ENCODE data around the gene SENP5.
A peak's percentile ranks its signal among the peaks of the same experiment; 100 is the strongest.
"Not testable (repeated sequence)": the region's sequence is repeated elsewhere in the genome, so short reads cannot be mapped to it uniquely, and the experiment has no call there.

The SENP5 gene

GRCh38 chr3:196931828-196932587 is 64.3 kb downstream of the SENP5 start:
- Histone ChIP-seq H3K4me1 (ENCODE audit: control insufficient read depth, insufficient read depth, low read length) (no peaks in the 10 kb centered on the region), H3K9ac (ENCODE audit: low read length) (no peak overlapping the region), H3K4me3 (ENCODE audit: low read length) (no peak overlapping the region), H3K27me3 (ENCODE audit: control insufficient read depth, insufficient read depth, low read length) (no peaks in the 10 kb centered on the region), H3K9me3 (ENCODE audit: control insufficient read depth, low read length) (no peaks in the 10 kb centered on the region), H3K36me3 (ENCODE audit: control insufficient read depth, insufficient read depth, low read length) (peaks cover 10% of the 10 kb centered on the region)

DNA sequence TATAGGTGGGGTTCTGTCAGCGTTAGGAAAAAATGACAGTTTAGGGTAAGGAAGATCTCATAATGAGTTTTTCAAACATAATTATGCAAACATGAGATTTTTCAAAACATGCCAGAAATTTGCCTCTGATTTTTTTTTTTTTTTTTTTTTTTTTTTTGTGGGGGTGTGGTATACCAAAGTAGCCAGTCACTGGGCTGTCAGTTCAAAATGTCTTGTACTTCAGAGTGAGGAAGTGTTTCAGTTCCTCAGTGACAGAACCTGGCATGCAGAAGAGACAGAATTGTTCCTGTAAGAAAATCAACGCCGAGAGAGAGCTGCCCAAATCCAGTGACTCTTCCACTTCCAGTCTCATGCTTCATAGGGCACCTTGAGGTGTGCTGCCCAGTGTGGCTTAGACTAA is 64.9 kb downstream of the SENP5 start:
- Histone ChIP-seq H3K36me3 (ENCODE audit: control insufficient read depth, insufficient read depth, low read length) (peaks cover 10% of the 10 kb centered on the region), H3K9ac (ENCODE audit: low read length) (no peak overlapping the region), H3K4me3 (ENCODE audit: low read length) (no peak overlapping the region), H3K4me1 (ENCODE audit: control insufficient read depth, insufficient read depth, low read length) (no peaks in the 10 kb centered on the region), H3K27me3 (ENCODE audit: control insufficient read depth, insufficient read depth, low read length) (no peaks in the 10 kb centered on the region), H3K9me3 (ENCODE audit: control insufficient read depth, low read length) (no peaks in the 10 kb centered on the region)

- H3K27me3 ChIP-seq (ENCODE audit: control insufficient read depth, insufficient read depth, low read length) = no peaks in the 10 kb centered on the region
- H3K9me3 ChIP-seq (ENCODE audit: control insufficient read depth, low read length) = no peaks in the 10 kb centered on the region
- H3K9ac ChIP-seq (ENCODE audit: low read length) = no peak overlapping the region
- no peak overlapping the region for H3K4me3 ChIP-seq (ENCODE audit: low read length)
- no peaks in the 10 kb centered on the region for H3K4me1 ChIP-seq (ENCODE audit: control insufficient read depth, insufficient read depth, low read length)
- peaks cover 16% of the 10 kb centered on the region for H3K36me3 ChIP-seq (ENCODE audit: control insufficient read depth, insufficient read depth, low read length)
Measured at GRCh38 chr3:196936288-196936687, 68.6 kb downstream of the SENP5 start.

- Histone ChIP-seq H3K27me3 (ENCODE audit: control insufficient read depth, insufficient read depth, low read length) (no peaks in the 10 kb centered on the region), H3K4me3 (ENCODE audit: low read length) (no peak overlapping the region), H3K4me1 (ENCODE audit: control insufficient read depth, insufficient read depth, low read length) (peaks cover 2% of the 10 kb centered on the region), H3K36me3 (ENCODE audit: control insufficient read depth, insufficient read depth, low read length) (peaks cover 16% of the 10 kb centered on the region), H3K9me3 (ENCODE audit: control insufficient read depth, low read length) (no peaks in the 10 kb centered on the region), H3K9ac (ENCODE audit: low read length) (no peak overlapping the region)
Measured at GRCh38 chr3:196938124-196938523, 70.4 kb downstream of the SENP5 start.

GRCh38 chr3:196938576-196938975 is 70.9 kb downstream of the SENP5 start:
- no peak overlapping the region for H3K4me3 ChIP-seq (ENCODE audit: low read length)
- peaks cover 6% of the 10 kb centered on the region for H3K4me1 ChIP-seq (ENCODE audit: control insufficient read depth, insufficient read depth, low read length)
- H3K9me3 ChIP-seq (ENCODE audit: control insufficient read depth, low read length) = no peaks in the 10 kb centered on the region
- peaks cover 16% of the 10 kb centered on the region for H3K36me3 ChIP-seq (ENCODE audit: control insufficient read depth, insufficient read depth, low read length)
- no peak overlapping the region for H3K9ac ChIP-seq (ENCODE audit: low read length)
- H3K27me3 ChIP-seq (ENCODE audit: control insufficient read depth, insufficient read depth, low read length) = no peaks in the 10 kb centered on the region

- peak overlapping the region; percentile 88 for H3K4me3 ChIP-seq (ENCODE audit: low read length)
- no peaks in the 10 kb centered on the region for H3K27me3 ChIP-seq (ENCODE audit: control insufficient read depth, insufficient read depth, low read length)
- peak overlapping the region; percentile 90 for H3K9ac ChIP-seq (ENCODE audit: low read length)
- peaks cover 8% of the 10 kb centered on the region for H3K36me3 ChIP-seq (ENCODE audit: control insufficient read depth, insufficient read depth, low read length)
- no peaks in the 10 kb centered on the region for H3K9me3 ChIP-seq (ENCODE audit: control insufficient read depth, low read length)
- H3K4me1 ChIP-seq (ENCODE audit: control insufficient read depth, insufficient read depth, low read length) = peaks cover 9% of the 10 kb centered on the region
Measured at GRCh38 chr3:196941729-196942225, 74.1 kb downstream of the SENP5 start.

GRCh38 chr3:196942226-196942914 is 74.7 kb downstream of the SENP5 start, which contains the start of gene NCBP2:
TSS of gene NCBP2 (minus strand) at chr3:196942528. CDS start at chr3:196942503, 25 bp downstream.
- Histone ChIP-seq H3K9me3 (ENCODE audit: control insufficient read depth, low read length) (no peaks in the 10 kb centered on the region), H3K4me1 (ENCODE audit: control insufficient read depth, insufficient read depth, low read length) (peaks cover 9% of the 10 kb centered on the region), H3K9ac (ENCODE audit: low read length) (peak within 1 kb of the TSS; percentile 90), H3K4me3 (ENCODE audit: low read length) (peak within 1 kb of the TSS; percentile 88), H3K36me3 (ENCODE audit: control insufficient read depth, insufficient read depth, low read length) (peaks cover 6% of the 10 kb centered on the region), H3K27me3 (ENCODE audit: control insufficient read depth, insufficient read depth, low read length) (no peaks in the 10 kb centered on the region)

GRCh38 chr3:196942915-196943277 is 75.2 kb downstream of the SENP5 start:
- Histone ChIP-seq H3K9me3 (ENCODE audit: control insufficient read depth, low read length) (no peaks in the 10 kb centered on the region), H3K36me3 (ENCODE audit: control insufficient read depth, insufficient read depth, low read length) (peaks cover 6% of the 10 kb centered on the region), H3K27me3 (ENCODE audit: control insufficient read depth, insufficient read depth, low read length) (no peaks in the 10 kb centered on the region), H3K9ac (ENCODE audit: low read length) (peak overlapping the region; percentile 90), H3K4me1 (ENCODE audit: control insufficient read depth, insufficient read depth, low read length) (peaks cover 9% of the 10 kb centered on the region), H3K4me3 (ENCODE audit: low read length) (peak overlapping the region; percentile 74)

DNA sequence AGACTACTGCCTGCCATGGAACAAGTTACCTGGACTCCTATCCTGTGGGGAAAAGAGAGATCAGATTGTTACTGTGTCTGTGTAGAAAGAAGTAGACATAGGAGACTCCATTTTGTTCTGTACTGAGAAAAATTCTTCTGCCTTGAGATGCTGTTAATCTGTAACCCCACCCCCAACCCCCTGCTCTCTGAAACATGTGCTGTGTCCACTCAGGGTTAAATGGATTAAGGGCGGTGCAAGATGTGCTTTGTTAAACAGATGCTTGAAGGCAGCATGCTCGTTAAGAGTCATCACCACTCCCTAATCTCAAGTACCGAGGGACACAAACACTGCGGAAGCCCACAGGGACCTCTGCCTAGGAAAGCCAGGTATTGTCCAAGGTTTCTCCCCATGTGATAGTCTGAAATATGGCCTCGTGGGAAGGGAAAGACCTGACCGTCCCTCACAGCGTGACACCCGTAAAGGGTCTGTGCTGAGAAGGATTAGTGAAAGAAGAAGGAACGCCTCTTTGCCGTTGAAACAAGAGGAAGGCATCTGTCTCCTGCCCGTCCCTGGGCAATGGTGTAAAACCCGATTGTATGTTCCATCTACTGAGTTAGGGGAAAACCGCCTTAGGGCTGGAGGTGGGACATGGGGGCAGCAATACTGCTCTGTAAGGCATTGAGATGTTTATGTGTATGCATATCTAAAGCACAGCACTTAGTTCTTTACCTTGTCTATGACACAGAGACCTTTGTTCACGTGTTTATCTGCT is 76.5 kb downstream of the SENP5 start:
- H3K36me3 ChIP-seq (ENCODE audit: control insufficient read depth, insufficient read depth, low read length); H3K9me3 ChIP-seq (ENCODE audit: control insufficient read depth, low read length); H3K9ac ChIP-seq (ENCODE audit: low read length); H3K27me3 ChIP-seq (ENCODE audit: control insufficient read depth, insufficient read depth, low read length); H3K4me3 ChIP-seq (ENCODE audit: low read length); H3K4me1 ChIP-seq (ENCODE audit: control insufficient read depth, insufficient read depth, low read length): not testable (repeated sequence)

- Histone ChIP-seq H3K9me3 (ENCODE audit: control insufficient read depth, low read length) (no peaks in the 10 kb centered on the region), H3K9ac (ENCODE audit: low read length) (no peak overlapping the region), H3K4me3 (ENCODE audit: low read length) (no peak overlapping the region), H3K36me3 (ENCODE audit: control insufficient read depth, insufficient read depth, low read length) (no peaks in the 10 kb centered on the region), H3K27me3 (ENCODE audit: control insufficient read depth, insufficient read depth, low read length) (no peaks in the 10 kb centered on the region), H3K4me1 (ENCODE audit: control insufficient read depth, insufficient read depth, low read length) (peaks cover 9% of the 10 kb centered on the region)
Measured at GRCh38 chr3:196947136-196947859, 79.6 kb downstream of the SENP5 start.

DNA sequence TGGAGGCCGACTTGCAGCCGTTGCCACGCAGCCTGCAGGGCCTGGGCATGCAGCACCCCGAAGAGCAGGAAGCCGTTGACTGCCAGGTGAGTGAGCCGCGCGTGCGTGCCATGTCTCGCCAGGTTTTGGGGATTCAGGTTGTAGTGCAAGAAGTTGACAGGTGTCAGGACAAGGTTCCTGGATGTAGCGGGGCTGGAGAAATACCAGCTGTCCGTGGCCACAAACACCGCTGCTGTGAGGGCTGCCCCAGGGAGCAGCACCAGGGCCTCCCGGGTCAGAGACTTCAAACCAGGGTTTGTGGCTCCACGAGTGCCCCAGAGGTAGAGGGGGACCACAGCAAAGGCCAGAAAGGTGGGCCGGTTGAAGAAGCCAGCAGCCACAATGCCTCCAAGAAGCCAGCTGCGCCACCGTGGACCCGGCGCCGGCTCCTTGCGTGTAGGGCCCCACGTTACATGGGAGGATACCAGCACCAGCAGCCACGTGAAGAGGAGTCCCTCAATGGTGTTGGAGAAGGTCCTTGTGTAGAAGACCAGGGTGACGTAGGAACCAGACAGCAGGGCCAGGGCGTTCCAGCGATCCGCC is 80.2 kb downstream of the SENP5 start:
- Histone ChIP-seq H3K9ac (ENCODE audit: low read length) (no peak overlapping the region), H3K36me3 (ENCODE audit: control insufficient read depth, insufficient read depth, low read length) (no peaks in the 10 kb centered on the region), H3K4me3 (ENCODE audit: low read length) (no peak overlapping the region), H3K27me3 (ENCODE audit: control insufficient read depth, insufficient read depth, low read length) (no peaks in the 10 kb centered on the region), H3K4me1 (ENCODE audit: control insufficient read depth, insufficient read depth, low read length) (peaks cover 9% of the 10 kb centered on the region), H3K9me3 (ENCODE audit: control insufficient read depth, low read length) (no peaks in the 10 kb centered on the region)

Measured in mucosa of stomach (tissue), 1 donor.